Ovary (tissue), 9 donors: ENCODE measurements around the gene KIF14. TPM values are rescaled to one million over a fixed set of nuclear protein-coding genes. Genes with fewer than 3 reads are reported as not detected.
"Not testable (repeated sequence)": the region's sequence is repeated elsewhere in the genome, so short reads cannot be mapped to it uniquely, and the experiment has no call there.

Experiments
- DNase-seq, 5 donors: peaks; one replicate each; pipeline ENCODE4 v3.0.0-alpha.2; 2019 to 2020
- H3K27ac ChIP-seq, 2 donors: fragments of 200-600 bp; one replicate each; pipeline versions ENCODE4 v1.5.1 to v1.8.0; 2019 to 2022
- H3K27me3 ChIP-seq: fragments of 200-600 bp; one replicate; pipeline ENCODE4 v1.8.0; 2022
- H3K36me3 ChIP-seq: fragments of 200-600 bp; sonication (generic); one replicate; pipeline ENCODE4 v1.5.1; 2019
- H3K4me1 ChIP-seq: one replicate; pipeline ENCODE4 v1.8.1; 2013; ENCODE audit warnings: mild to moderate bottlenecking, moderate library complexity; ENCODE audit not compliant: insufficient read depth
- H3K4me3 ChIP-seq: fragments of 200-600 bp; sonication (generic); one replicate; pipeline ENCODE4 v1.5.1; 2017
- H3K9me3 ChIP-seq, 2 donors: fragments of 200-600 bp in 1 of 2; sonication (generic) in 1 of 2; one replicate each; pipeline versions ENCODE4 v1.5.1 to v1.8.1; 2013 to 2019; ENCODE audit warnings: mild to moderate bottlenecking in 1 of 2, moderate library complexity in 1 of 2
- EP300 ChIP-seq: sonication (generic); formaldehyde crosslinking; IDR thresholded peaks from one replicate; pipeline ENCODE4 v1.6.1; 2017; ENCODE audit warnings: antibody characterized with exemption
- POLR2A ChIP-seq: fragments of 450-650 bp; IDR thresholded peaks from one replicate; pipeline ENCODE4 v1.6.1; 2017; ENCODE audit warnings: antibody characterized with exemption, mild to moderate bottlenecking, moderate library complexity
- WGBS, 3 donors: extraction: QIAGEN DNeasy Blood & Tissue Kit in 1 of 3; methylation state at CpG; one replicate each; pipeline versions ENCODE4 v1.1.5 to v1.1.7; 2013 to 2017; 5-methylcytosine and 5-hydroxymethylcytosine counted together
- intact Hi-C, 4 donors: fragments of 100-400 bp; cut with DNase I; formaldehyde crosslinking; loops; one replicate each; pipeline versions ENCODE4 v1.11.0 to v1.15.1; 2022 to 2023
- polyA plus RNA-seq, 2 donors: library from polyadenylated mRNA; stranded (reverse); fragments of 200-250 nt in 1 of 2; fragments of 350-450 nt in 1 of 2; fragmentation: Illumina TruSeq in 1 of 2; extraction: RNeasy Lipid Tissue Mini Kit (QIAGEN cat#74804) in 1 of 2; gene quantifications; one replicate each; pipeline ENCODE4 v1.2.3, GENCODE V29; 2013 to 2014
- total RNA-seq, 7 donors: library from RNA; depleted of rRNA in 2 of 7; stranded (reverse); fragments of >200 nt in 2 of 7; fragmentation: NEBNext Ultra II Directional in 3 of 7; extraction: Animal tissue kit (Norgen Biotek cat#: 25700) in 3 of 7; gene quantifications; one replicate each; pipeline versions ENCODE4 v1.1.0 to v1.2.4, GENCODE V29; 2016 to 2023
- TF ChIP-seq, protein P1 (sequence below), 3 donors: fragments of 450-650 bp in 2 of 3; fragments of 200-600 bp in 1 of 3; IDR thresholded peaks; one replicate each; pipeline versions ENCODE4 v1.5.1 to v1.8.0; 2016 to 2022; ENCODE audit warnings: antibody characterized with exemption in 3 of 3, mild to moderate bottlenecking in 1 of 3
- donor health status: DM: no; HTN: no; CAD: no; lungs with moderate emphysema.
- donor health status: DM: no; HTN: no; CAD: no.
- donor health status: Bipolar disorder and iron deficiency.
- donor health status: DM: yes; HTN: yes; CAD: no.
- donor health status: DM: no; HTN: no; CAD: no.
- donor health status: DM: yes; HTN: yes; CAD: no.

KIF14 gene
- total and polyA plus RNA-seq, 9 donors, result 0.03 to 0.40 (median 0.11) TPM; not detected in 2

DNA sequence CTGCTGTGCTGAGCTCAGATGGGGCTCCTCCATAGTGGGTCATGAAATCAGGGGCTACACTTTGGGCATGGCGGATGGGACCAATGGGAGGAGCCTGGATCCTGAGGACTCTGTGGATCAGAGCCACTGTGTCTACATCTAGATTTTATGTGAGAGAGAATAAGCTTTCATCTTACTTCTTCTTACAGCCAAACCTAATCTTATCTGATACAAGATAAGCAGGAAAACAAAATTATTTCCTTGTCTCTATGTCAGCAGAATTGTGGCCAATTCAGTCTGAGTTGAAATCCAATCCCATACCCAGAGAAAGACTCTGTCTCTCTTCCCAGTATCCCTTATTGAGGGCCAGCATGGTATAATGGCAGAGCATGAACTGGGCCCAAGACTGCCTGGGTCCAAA, 56.2 kb downstream of the KIF14 start:
- Histone ChIP-seq H3K4me1 (no peaks in the 10 kb centered on the region), H3K9me3 (no peaks in the 10 kb centered on the region), H3K27ac (no peak overlapping the region), H3K36me3 (no peaks in the 10 kb centered on the region), H3K4me3 (no peak overlapping the region), H3K27me3 (no peaks in the 10 kb centered on the region)
- TF ChIP-seq, protein P1, sequence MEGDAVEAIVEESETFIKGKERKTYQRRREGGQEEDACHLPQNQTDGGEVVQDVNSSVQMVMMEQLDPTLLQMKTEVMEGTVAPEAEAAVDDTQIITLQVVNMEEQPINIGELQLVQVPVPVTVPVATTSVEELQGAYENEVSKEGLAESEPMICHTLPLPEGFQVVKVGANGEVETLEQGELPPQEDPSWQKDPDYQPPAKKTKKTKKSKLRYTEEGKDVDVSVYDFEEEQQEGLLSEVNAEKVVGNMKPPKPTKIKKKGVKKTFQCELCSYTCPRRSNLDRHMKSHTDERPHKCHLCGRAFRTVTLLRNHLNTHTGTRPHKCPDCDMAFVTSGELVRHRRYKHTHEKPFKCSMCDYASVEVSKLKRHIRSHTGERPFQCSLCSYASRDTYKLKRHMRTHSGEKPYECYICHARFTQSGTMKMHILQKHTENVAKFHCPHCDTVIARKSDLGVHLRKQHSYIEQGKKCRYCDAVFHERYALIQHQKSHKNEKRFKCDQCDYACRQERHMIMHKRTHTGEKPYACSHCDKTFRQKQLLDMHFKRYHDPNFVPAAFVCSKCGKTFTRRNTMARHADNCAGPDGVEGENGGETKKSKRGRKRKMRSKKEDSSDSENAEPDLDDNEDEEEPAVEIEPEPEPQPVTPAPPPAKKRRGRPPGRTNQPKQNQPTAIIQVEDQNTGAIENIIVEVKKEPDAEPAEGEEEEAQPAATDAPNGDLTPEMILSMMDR (IDR thresholded peaks at IDR 0.05), result no peak
- TF ChIP-seq EP300 (no peak), POLR2A (no peak)
- intact Hi-C loops, result no loop called here
- no peak for DNase-seq
- 88 to 98% (median 97%) methylated on average over 1 of the region's 1 CpG for WGBS, 3 donors

DNA sequence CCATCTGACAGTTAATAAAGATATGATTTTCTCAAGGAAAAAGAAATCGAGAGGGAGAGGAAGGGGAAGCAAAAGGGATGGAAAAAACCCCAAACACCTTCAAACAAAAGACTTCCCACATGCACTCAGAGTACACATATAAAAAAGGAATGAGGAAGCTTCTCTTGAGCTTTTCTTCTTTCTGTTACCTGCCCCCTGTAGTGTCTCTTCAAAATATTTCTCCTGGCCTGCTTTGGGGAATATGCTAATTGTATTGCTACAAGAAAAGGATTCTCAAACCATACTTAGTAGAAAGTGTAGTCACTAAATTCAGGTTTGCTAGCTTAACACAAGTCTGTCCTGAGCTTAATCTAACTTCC, 58.7 kb downstream of the KIF14 start:
- H3K4me1 ChIP-seq, result no peaks in the 10 kb centered on the region
- no peaks in the 10 kb centered on the region for H3K27me3 ChIP-seq
- intact Hi-C loops, result no loop called here
- no peaks in the 10 kb centered on the region for H3K9me3 ChIP-seq
- no peaks in the 10 kb centered on the region for H3K36me3 ChIP-seq
- TF ChIP-seq, protein P1 (IDR thresholded peaks at IDR 0.05), result no peak
- TF ChIP-seq EP300 (no peak), POLR2A (no peak)
- no peak overlapping the region for H3K27ac ChIP-seq
- no peak for DNase-seq
- H3K4me3 ChIP-seq, result no peak overlapping the region
- WGBS, 3 donors, result 38 to 74% (median 71%) methylated on average over 1 of the region's 1 CpG

DNA sequence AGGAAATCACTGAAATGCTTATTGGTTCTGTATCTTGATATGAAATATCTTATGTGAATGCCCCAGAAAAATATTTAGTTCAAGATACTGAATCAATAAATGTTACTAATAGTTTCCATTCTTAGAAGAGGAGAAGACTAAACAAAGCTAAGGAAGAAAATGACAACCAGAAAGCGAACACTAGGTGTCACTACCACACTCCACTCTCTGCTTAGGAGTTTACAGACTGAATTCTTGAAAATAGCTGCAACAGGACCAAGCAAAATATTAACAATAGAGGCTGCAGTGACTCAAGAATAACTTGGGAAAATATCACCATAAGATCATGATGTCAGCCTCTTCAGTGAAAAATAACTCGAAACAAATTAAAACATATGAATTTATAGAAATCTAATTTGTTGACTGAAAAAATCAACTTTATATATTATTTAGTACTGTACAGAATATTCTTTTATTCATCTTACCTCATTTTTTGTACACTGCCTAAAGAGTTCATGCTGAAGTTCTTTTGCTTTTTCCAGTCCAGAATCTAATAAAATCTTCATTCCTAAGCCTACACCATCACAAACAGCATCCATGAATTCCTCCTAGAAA, 61.6 kb downstream of the KIF14 start:
- intact Hi-C loops, result no loop called here
- no peak for DNase-seq
- no peaks in the 10 kb centered on the region for H3K9me3 ChIP-seq
- 30 to 45% (median 38%) methylated on average over 2 of the region's 2 CpGs for WGBS, 3 donors
- no peaks in the 10 kb centered on the region for H3K36me3 ChIP-seq
- no peak overlapping the region for H3K27ac ChIP-seq
- H3K27me3 ChIP-seq, result no peaks in the 10 kb centered on the region
- no peak for TF ChIP-seq EP300
- TF ChIP-seq, protein P1 (IDR thresholded peaks at IDR 0.05), result peak in 2 of 3 donors; percentile 26 to 28
- no peak overlapping the region for H3K4me3 ChIP-seq
- no peaks in the 10 kb centered on the region for H3K4me1 ChIP-seq

DNA sequence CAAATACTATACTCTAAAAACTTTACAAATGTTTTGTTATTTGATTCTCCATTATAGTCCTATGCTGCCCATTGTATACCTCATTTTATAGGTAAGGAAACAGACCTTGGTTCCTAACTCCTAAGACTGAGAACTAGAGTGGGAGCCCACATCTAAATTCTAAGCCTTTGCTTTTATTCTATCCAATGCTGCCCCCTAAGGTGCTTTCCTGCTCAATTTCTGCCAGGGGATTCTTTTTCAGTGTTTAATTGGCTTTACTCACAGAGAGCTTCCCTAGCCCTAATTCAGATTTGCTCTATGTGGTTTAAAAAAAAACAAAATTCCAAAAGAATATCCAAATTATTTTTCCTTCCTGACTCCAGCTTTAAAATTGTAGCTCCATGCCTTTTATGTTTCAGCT, 64.5 kb downstream of the KIF14 start:
- no peaks in the 10 kb centered on the region for H3K4me1 ChIP-seq
- H3K36me3 ChIP-seq, result no peaks in the 10 kb centered on the region
- intact Hi-C loops, result no loop called here
- H3K27ac ChIP-seq, result no peak overlapping the region
- TF ChIP-seq POLR2A (no peak), EP300 (no peak)
- TF ChIP-seq, protein P1 (IDR thresholded peaks at IDR 0.05), result no peak
- H3K4me3 ChIP-seq, result no peak overlapping the region
- H3K9me3 ChIP-seq, result no peaks in the 10 kb centered on the region
- H3K27me3 ChIP-seq, result no peaks in the 10 kb centered on the region
- DNase-seq, result no peak

DNA sequence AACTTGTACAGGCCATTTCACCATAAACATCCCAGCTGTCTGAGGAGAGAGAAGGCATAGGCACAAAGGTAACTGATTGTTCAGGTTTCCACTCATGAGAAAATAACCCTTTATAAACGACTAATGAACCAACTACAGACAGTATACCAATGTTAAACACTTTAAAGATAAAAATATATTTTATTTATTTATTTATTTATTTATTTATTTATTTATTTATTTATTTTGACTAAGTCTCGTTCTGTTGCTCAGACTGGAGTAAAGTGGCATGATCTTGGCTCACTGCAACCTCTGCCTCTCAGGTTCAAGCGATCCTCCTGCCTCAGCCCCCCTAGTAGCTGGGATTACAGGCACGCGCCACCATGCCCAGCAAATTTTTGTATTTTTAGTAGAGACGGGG, 67.8 kb downstream of the KIF14 start:
- H3K4me3 ChIP-seq, H3K4me1 ChIP-seq, H3K9me3 ChIP-seq, intact Hi-C loops, H3K36me3 ChIP-seq, H3K27ac ChIP-seq, DNase-seq, H3K27me3 ChIP-seq: not testable (repeated sequence)
- WGBS, 3 donors, result 96 to 97% (median 97%) methylated on average over 6 of the region's 6 CpGs
